ENCODE results near the gene SRPK3. TPM values are rescaled to one million over a fixed set of nuclear protein-coding genes. Genes with fewer than 3 reads are reported as not detected.

SRPK3 gene
- total RNA-seq, 4 donors from 2014 or later, result 0.12 to 0.47 (median 0.19) TPM; not detected in 1

DNA sequence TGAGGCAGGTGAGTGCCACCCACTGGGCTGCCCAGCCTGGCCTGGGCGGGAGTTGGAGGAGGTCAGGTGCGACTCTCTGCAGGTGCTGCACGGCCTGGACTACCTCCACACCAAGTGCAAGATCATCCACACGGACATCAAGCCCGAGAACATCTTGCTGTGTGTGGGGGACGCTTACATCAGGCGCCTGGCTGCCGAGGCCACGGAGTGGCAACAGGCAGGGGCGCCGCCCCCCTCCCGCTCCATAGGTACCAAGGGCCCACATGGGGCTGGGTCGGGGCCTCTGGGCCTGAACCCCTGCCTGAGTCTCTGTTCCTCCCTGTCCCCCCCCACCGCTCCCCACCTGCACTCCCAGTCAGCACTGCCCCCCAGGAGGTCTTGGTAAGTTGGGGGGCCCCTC is 2.0 kb downstream of the SRPK3 start:
- TF ChIP-seq, protein P1, sequence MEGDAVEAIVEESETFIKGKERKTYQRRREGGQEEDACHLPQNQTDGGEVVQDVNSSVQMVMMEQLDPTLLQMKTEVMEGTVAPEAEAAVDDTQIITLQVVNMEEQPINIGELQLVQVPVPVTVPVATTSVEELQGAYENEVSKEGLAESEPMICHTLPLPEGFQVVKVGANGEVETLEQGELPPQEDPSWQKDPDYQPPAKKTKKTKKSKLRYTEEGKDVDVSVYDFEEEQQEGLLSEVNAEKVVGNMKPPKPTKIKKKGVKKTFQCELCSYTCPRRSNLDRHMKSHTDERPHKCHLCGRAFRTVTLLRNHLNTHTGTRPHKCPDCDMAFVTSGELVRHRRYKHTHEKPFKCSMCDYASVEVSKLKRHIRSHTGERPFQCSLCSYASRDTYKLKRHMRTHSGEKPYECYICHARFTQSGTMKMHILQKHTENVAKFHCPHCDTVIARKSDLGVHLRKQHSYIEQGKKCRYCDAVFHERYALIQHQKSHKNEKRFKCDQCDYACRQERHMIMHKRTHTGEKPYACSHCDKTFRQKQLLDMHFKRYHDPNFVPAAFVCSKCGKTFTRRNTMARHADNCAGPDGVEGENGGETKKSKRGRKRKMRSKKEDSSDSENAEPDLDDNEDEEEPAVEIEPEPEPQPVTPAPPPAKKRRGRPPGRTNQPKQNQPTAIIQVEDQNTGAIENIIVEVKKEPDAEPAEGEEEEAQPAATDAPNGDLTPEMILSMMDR (IDR thresholded peaks at IDR 0.05), result no peak
- DNase-seq (ENCODE audit: low spot score) (no peak), ATAC-seq (ENCODE audit: low FRiP score) (no peak)

DNA sequence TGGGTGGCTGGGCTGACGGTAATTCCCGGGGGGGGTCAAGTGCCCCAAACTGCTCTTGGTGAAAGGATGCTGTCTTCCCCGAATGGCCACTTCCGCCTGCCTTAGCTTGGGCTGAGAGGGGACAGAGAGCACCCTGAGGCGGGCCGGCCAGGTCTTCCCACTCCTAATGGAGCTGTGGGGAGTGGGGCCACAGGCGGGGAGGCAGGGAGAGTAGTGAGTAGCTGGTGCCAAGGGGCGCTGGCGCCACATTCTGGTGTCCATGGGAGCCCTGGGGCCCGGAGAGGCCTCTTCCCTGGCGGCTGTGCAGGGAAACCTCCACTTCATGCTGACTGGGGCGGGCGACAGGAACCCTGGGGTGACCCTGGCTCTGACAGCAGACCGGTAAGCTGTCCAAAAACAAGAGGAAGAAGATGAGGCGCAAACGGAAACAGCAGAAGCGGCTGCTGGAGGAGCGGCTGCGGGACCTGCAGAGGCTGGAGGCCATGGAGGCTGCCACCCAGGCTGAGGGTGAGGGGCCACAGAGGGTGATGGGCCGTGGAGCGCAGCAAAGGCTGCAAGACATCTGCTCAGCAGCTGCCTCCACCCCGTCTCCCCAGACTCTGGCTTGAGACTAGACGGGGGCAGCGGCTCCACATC is 2.7 kb downstream of the SRPK3 start:
- TF ChIP-seq, protein P1 (IDR thresholded peaks at IDR 0.05), result no peak
- DNase-seq (ENCODE audit: low spot score), result no peak
- no peak for ATAC-seq (ENCODE audit: low FRiP score)

- DNase-seq (ENCODE audit: low spot score), result no peak
- TF ChIP-seq, protein P1 (IDR thresholded peaks at IDR 0.05), result no peak
- ATAC-seq (ENCODE audit: low FRiP score), result no peak
Observed at GRCh38 chrX:153784325-153784967, 3.6 kb downstream of the SRPK3 start.

DNA sequence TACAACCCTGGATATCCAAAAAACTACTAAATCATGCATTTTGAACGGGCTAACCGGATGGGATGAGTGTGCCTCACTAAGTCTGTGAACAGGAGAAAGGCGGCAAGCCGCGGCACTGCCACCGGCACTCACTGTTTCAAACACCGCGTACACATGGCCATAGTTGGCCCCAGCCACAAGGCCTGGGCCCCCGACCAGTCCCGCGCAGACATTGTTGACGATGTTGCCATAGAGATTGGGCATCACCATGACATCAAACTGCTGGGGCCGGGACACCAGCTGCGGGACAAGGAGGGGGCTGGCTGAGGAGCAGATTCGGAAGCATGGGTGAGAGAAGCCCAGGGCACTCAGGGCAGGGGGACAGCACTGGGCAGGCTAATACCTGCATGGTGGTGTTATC is 5.8 kb downstream of the SRPK3 start:
- ATAC-seq (ENCODE audit: low FRiP score), result no peak

GRCh38 chrX:153789654-153790053 is 8.8 kb downstream of the SRPK3 start:
- DNase-seq (ENCODE audit: low spot score) (no peak), ATAC-seq (ENCODE audit: low FRiP score) (no peak)
- TF ChIP-seq, protein P1 (IDR thresholded peaks at IDR 0.05), result no peak

More for the DNA sequence above, 5.8 kb downstream of the SRPK3 start:
- TF ChIP-seq, protein P1 (IDR thresholded peaks at IDR 0.05), result no peak
- no peak for DNase-seq (ENCODE audit: low spot score)

GRCh38 chrX:153791104-153791852 is 10.4 kb downstream of the SRPK3 start:
- ATAC-seq (ENCODE audit: low FRiP score) (no peak), DNase-seq (ENCODE audit: low spot score) (no peak)
- TF ChIP-seq, protein P1 (IDR thresholded peaks at IDR 0.05), result no peak
